NCI-H1092 treated with DMSO at 0.1 percent for 48 hours (cell line): Measurements from ENCODE around the gene CD93.

Experiments
- DNase-seq: peaks from one replicate; lab custom pipeline; 2025; lab: John Stamatoyannopoulos, UW

The CD93 gene

DNA sequence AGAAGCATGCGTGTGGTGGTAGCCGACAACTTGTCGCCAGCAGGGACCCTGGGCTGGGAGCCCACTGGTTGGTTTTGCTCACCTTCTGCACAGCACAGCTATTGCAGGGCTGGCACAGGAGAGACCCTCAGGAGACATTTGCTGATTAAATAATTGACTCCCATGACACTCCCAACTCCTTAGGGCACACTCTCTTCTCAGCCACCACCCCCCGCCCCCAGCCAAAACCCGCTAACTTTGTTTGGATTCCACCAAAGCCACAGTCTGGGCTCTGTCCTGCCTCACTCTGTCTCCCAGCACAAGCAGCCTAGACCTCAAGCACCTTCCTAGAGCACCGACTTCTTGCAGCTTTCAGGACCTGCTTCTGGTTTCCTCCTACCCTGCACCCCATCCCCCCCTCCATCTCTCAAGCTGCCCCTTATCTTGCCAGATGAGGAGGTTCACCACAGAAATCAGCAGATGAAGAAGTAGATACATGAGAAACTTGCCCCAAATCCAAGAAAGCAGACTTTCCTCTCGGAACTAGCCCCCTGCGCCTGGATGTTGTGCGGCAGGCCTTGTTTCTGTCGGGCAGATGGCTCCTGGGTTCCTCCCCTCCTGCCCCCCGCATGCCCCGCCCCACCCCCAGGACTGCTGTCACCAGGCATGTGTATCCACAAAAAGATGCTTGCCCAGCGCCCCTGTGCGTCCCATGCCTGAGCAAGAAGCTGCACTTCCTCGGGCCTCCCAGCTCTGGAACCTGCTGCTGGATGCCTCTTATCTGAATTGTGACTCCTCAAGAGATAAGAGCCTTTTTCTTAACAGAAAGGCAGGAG lies 35.0 kb upstream of the CD93 start:
- DNase-seq = no peak

GRCh38 chr20:23120261-23120660 lies 34.1 kb upstream of the CD93 start:
- DNase-seq = no peak

- no peak for DNase-seq
These were observed 33.5 kb upstream of the CD93 start for GRCh38 chr20:23119456-23120216.

- no peak for DNase-seq
These were observed 32.6 kb upstream of the CD93 start for GRCh38 chr20:23118766-23119165.

DNA sequence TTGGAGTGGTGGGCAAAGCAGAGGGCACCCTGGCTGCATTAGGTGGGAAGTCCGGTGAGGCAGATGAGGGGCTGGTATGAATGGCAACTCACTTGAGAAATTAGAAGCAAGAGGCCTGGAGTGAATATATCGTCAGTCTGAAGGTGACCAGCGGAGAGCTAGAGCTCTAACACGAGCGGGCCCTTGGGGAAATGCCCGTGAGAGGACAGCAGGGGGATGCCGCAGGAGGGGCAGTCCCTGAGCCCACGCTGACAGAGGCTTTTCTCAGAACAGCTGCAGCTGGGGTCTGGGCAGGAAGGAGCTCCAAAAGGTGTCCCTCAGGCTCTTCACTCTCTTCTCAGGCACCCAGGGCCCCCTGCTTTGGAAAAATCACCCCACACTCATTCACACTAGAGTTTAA lies 32.0 kb upstream of the CD93 start:
- no peak for DNase-seq

GRCh38 chr20:23117738-23118137 lies 31.6 kb upstream of the CD93 start:
- DNase-seq = no peak

GRCh38 chr20:23116311-23117089 lies 30.4 kb upstream of the CD93 start:
- DNase-seq = peak; percentile 12

- no peak for DNase-seq
These were observed 29.7 kb upstream of the CD93 start for GRCh38 chr20:23115822-23116221.

GRCh38 chr20:23114448-23115082 lies 28.4 kb upstream of the CD93 start:
- no peak for DNase-seq

- no peak for DNase-seq
These were observed 27.9 kb upstream of the CD93 start for GRCh38 chr20:23114018-23114417.

DNA sequence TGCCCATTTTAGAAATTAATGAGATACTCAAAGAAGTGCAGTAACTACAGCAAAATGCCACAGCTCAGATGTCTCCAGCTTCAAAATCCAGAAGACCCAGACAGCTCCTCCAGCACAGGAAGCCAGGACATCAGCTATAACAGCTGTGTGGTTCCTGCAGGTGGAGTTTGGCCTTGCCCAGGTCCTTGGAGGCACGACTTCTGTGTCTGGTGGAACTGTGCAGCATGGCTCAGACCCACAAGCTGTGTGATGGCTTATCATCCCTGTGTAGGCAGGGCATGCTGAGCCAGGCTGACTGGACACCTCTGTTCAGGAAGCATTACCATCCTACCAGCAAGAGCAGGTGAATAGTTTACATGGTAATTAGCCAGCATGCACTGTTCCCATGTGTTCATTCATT lies 26.5 kb upstream of the CD93 start:
- no peak for DNase-seq

DNA sequence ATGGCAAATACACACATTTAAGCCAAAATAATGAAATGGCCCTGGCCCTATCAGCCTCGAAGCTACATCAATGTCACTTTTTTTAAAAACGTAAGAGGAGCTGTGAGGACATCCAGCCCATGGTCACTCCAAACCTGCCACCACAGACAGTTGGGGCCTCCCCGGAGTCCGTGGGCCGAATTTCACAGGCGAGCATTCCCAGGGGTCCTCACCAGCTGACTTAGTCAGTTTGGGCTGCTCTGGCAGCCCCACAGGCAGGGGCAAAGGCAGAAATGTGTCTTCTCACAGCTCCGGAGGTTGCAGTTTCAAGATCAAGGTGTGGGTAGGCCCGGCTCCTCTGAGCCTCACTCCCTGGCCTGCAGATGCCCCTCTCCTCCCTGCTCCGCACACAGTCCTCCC lies 25.8 kb upstream of the CD93 start:
- no peak for DNase-seq

GRCh38 chr20:23111307-23111943 lies 25.3 kb upstream of the CD93 start:
- peak; percentile 47 for DNase-seq

DNA sequence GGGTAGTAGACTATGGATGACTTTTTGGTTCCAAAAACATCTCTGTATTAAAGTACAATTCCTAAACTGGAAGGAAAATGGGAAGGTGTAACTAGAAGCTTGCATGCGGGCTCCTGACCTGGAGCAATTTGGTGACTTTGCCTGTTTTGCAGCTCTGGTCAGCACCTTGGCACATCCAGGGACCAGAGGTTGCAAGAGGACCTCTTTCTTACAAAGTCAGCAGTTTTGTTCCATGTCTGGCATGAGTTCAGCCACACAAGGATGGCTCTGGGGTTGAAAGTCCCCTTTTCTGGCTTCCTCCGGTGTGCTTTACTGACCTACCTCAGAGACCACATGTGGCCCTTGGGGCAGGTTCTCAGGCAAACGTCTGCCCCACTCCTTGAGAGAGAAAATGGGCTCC lies 22.7 kb upstream of the CD93 start:
- DNase-seq = no peak

DNA sequence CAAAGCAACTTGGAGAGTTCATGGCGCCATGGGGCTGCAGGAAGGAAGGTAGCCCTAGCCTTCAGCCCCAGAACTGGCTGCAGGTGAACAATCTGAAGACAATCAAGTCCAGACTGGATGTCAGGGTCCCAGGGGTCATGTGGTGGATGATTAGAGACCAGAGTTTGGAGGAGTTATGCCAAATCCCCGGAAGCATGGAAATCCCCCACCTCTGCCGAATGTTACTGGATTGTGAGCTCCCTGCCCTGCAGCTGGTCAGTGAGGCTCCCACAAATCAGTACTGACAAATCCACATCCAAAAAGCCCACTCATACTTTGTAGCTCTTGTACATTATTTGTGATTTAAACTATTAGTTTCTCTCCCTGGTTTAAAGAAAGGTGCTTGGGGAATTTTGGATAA lies 21.3 kb upstream of the CD93 start:
- DNase-seq = no peak

- no peak for DNase-seq
These were observed 20.2 kb upstream of the CD93 start for GRCh38 chr20:23106271-23106851.

DNA sequence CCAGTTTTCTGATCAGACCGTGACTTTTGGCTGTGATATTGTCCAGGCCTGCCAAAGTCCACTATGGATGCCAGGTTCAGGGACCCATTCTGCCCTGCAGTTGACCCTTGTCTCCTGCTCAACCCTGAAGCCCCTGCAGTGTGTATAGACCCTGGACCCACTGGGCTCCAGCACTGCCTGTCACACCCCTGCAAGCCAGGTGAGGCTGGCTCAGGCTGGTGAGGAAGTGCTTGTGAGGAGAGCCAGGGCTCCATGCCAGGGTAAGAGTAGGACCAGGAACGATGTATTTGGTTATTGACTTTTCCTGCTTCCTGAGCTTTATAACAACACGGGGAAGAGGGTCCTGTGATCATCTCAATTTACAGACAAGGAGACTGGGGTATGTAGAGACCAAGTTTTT lies 19.1 kb upstream of the CD93 start:
- no peak for DNase-seq

DNA sequence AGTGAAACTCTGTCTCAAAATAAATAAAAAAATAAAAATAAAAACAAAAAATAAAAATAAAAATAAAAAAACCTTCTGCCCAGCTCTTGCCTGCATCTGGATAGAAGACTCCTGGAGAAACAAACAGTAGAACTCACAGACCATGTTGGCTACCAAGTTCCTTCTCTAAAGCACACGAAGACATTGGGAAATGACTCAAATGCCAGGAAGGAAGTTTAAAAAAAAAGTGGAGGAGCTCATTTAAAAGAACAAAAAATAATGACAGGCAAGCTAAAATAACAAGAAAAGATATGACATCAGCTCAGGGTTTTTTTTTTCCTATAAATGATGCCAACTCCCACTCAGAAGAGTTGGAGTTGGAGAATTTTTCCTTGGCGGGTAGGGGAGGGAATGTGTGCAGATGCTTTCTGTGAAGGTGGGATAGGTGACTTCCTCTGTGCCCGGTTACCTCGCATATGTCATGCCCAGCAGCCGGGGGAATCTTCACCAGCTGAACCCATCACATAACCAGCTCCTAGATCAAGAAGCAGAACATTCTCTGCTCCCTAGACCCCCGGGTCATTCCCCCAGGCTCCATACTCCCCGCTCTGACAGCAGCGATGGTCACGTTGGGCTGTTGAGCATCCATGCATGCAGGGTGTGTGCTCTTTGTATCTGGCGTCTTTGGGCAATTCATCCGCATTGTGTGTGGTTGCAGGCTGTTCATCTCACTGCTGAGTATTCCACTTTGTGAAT lies 17.3 kb upstream of the CD93 start:
- DNase-seq = no peak

DNA sequence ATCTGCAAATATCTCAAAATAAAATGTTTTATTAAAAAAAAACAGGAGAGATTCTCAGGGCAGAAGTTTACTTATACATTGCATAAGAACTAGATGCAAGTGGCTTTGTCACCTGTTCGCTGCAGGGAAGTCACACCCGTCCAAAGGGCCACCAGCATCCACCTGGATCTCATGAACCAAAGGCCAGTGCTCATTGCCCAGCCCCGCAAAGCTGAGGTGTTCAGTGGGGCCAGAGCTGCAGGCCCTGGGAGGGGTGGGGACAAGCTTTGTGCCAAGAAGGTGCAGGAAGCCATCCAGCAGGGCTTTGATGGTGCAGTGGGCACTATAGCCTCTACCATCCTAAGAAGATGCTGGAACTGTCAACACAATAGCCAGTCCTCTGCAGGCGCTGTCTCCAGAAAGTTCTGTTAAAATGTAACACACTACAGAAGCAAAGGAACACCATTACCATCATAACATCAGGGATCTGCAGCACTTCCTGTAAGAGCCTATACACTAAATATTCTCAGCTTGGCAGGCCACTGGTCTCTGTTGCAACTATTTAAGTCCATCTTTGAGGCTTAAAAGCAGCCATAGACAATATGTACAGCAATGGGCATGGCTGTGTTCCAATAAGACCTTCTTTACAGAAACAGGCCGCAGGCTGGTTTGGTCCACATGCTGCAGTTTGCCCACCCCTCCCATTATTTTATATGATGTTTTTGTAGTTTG lies 15.7 kb upstream of the CD93 start:
- no peak for DNase-seq

GRCh38 chr20:23100720-23101107 lies 14.6 kb upstream of the CD93 start:
- no peak for DNase-seq
